Lower leg skin (tissue), 3 donors: ENCODE results near the gene NLK.

Experiments used
- POLR2A ChIP-seq, 2 donors: fragments of 450-650 bp; IDR thresholded peaks; one replicate each; pipeline ENCODE4 v1.6.1; 2016 to 2017; ENCODE audit warnings: antibody characterized with exemption in 2 of 2, mild to moderate bottlenecking in 1 of 2, moderate library complexity in 1 of 2
- TF ChIP-seq, protein P1 (sequence below), 3 donors: fragments of 450-650 bp; IDR thresholded peaks; one replicate each; pipeline ENCODE4 v1.5.1; 2016; ENCODE audit warnings: antibody characterized with exemption in 3 of 3, mild to moderate bottlenecking in 3 of 3, moderate library complexity in 2 of 3

DNA sequence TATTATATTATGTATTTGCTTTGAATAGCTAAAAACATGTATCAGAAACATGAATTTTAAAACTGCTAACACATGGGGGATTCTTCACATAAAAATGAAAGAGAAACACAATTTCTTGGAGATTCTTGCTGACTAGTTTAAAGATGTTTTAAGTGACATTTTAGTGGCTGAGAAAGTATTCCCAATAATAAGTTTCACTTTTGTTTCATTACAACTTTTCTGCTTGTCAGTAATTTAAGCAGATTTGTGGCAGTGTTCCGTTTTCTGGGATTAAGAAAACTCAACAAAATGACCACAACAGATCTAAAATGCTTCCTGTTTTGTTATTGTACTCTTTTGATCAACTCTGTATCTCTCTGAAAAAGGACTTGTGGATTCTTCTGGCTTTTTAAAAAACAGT is 75.9 kb downstream of the NLK start:
- no peak for TF ChIP-seq POLR2A (IDR thresholded peaks at IDR 0.05)
- TF ChIP-seq, protein P1, sequence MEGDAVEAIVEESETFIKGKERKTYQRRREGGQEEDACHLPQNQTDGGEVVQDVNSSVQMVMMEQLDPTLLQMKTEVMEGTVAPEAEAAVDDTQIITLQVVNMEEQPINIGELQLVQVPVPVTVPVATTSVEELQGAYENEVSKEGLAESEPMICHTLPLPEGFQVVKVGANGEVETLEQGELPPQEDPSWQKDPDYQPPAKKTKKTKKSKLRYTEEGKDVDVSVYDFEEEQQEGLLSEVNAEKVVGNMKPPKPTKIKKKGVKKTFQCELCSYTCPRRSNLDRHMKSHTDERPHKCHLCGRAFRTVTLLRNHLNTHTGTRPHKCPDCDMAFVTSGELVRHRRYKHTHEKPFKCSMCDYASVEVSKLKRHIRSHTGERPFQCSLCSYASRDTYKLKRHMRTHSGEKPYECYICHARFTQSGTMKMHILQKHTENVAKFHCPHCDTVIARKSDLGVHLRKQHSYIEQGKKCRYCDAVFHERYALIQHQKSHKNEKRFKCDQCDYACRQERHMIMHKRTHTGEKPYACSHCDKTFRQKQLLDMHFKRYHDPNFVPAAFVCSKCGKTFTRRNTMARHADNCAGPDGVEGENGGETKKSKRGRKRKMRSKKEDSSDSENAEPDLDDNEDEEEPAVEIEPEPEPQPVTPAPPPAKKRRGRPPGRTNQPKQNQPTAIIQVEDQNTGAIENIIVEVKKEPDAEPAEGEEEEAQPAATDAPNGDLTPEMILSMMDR (IDR thresholded peaks at IDR 0.05), result no peak
